ENCODE data around the gene THRAP3. TPM values are rescaled to one million over a fixed set of nuclear protein-coding genes. Genes with fewer than 3 reads are reported as not detected.

The THRAP3 gene
- total RNA-seq, 2 donors from 2014 or later: 118 to 131 TPM

- Mint-ChIP-seq H3K36me3 (peaks cover 27% of the 10 kb centered on the region), H3K27me3 (no peaks in the 10 kb centered on the region), H3K4me3 (no peak overlapping the region), H3K9me3 (no peaks in the 10 kb centered on the region), H3K4me1 (ENCODE audit: low read depth in 2 of 2) (peaks cover 20 to 27% of the 10 kb centered on the region in 2 donors), H3K27ac (peak overlapping the region in 1 of 2 donors; percentile 57)
- ATAC-seq (no peak), DNase-seq (ENCODE audit: low spot score) (no peak)
These were observed 59.8 kb downstream of the THRAP3 start for GRCh38 chr1:36284061-36284460.

GRCh38 chr1:36284517-36284916 lies 60.3 kb downstream of the THRAP3 start:
- ATAC-seq (no peak), DNase-seq (ENCODE audit: low spot score) (no peak)
- H3K4me1 Mint-ChIP-seq (ENCODE audit: low read depth in 2 of 2): peaks cover 16 to 24% of the 10 kb centered on the region in 2 donors
- H3K36me3 Mint-ChIP-seq: peaks cover 29% of the 10 kb centered on the region
- peak overlapping the region in 1 of 2 donors; percentile 57 for H3K27ac Mint-ChIP-seq
- H3K27me3 Mint-ChIP-seq: no peaks in the 10 kb centered on the region
- H3K4me3 Mint-ChIP-seq: no peak overlapping the region
- no peaks in the 10 kb centered on the region for H3K9me3 Mint-ChIP-seq

GRCh38 chr1:36285443-36286101 lies 61.3 kb downstream of the THRAP3 start:
- peaks cover 6 to 19% of the 10 kb centered on the region in 2 donors for H3K4me1 Mint-ChIP-seq (ENCODE audit: low read depth in 2 of 2)
- no peaks in the 10 kb centered on the region for H3K27me3 Mint-ChIP-seq
- ATAC-seq (peak in 1 of 2 donors; percentile 77), DNase-seq (ENCODE audit: low spot score) (peak; percentile 72)
- H3K4me3 Mint-ChIP-seq: no peak overlapping the region
- peak overlapping the region in 1 of 2 donors; percentile 67 for H3K27ac Mint-ChIP-seq
- no peaks in the 10 kb centered on the region for H3K9me3 Mint-ChIP-seq
- H3K36me3 Mint-ChIP-seq: peaks cover 29% of the 10 kb centered on the region

- Mint-ChIP-seq H3K27ac (no peak overlapping the region), H3K27me3 (no peaks in the 10 kb centered on the region), H3K4me3 (no peak overlapping the region), H3K36me3 (peaks cover 40% of the 10 kb centered on the region), H3K4me1 (ENCODE audit: low read depth in 2 of 2) (peaks cover 6 to 22% of the 10 kb centered on the region in 2 donors), H3K9me3 (no peaks in the 10 kb centered on the region)
- ATAC-seq: no peak
- DNase-seq (ENCODE audit: low spot score): no peak
These were observed 62.6 kb downstream of the THRAP3 start for GRCh38 chr1:36286802-36287201.

- Mint-ChIP-seq H3K4me1 (ENCODE audit: low read depth in 2 of 2) (peaks cover 6 to 20% of the 10 kb centered on the region in 2 donors), H3K36me3 (peaks cover 38% of the 10 kb centered on the region), H3K27ac (peak overlapping the region in 1 of 2 donors; percentile 51), H3K9me3 (no peaks in the 10 kb centered on the region), H3K27me3 (no peaks in the 10 kb centered on the region), H3K4me3 (no peak overlapping the region)
- no peak for ATAC-seq
- no peak for DNase-seq (ENCODE audit: low spot score)
These were observed 63.4 kb downstream of the THRAP3 start for GRCh38 chr1:36287595-36287994.

- Mint-ChIP-seq H3K4me1 (ENCODE audit: low read depth in 2 of 2) (peaks cover 0 to 11% of the 10 kb centered on the region in 2 donors), H3K4me3 (no peak overlapping the region), H3K27me3 (no peaks in the 10 kb centered on the region), H3K27ac (peak overlapping the region in 1 of 2 donors; percentile 35), H3K9me3 (no peaks in the 10 kb centered on the region), H3K36me3 (peaks cover 22% of the 10 kb centered on the region)
- no peak for DNase-seq (ENCODE audit: low spot score)
- ATAC-seq: no peak
These were observed 71.1 kb downstream of the THRAP3 start for GRCh38 chr1:36295390-36295789.

GRCh38 chr1:36297062-36297461 lies 72.8 kb downstream of the THRAP3 start:
- Mint-ChIP-seq H3K27me3 (no peaks in the 10 kb centered on the region), H3K9me3 (no peaks in the 10 kb centered on the region), H3K36me3 (peaks cover 24% of the 10 kb centered on the region), H3K4me1 (ENCODE audit: low read depth in 2 of 2) (peaks cover 4 to 10% of the 10 kb centered on the region in 2 donors), H3K27ac (no peak overlapping the region), H3K4me3 (no peak overlapping the region)
- DNase-seq (ENCODE audit: low spot score): no peak
- no peak for ATAC-seq

- DNase-seq (ENCODE audit: low spot score) (no peak), ATAC-seq (no peak)
- no peak overlapping the region for H3K27ac Mint-ChIP-seq
- H3K4me3 Mint-ChIP-seq: no peak overlapping the region
- no peaks in the 10 kb centered on the region for H3K27me3 Mint-ChIP-seq
- peaks cover 30% of the 10 kb centered on the region for H3K36me3 Mint-ChIP-seq
- no peaks in the 10 kb centered on the region for H3K9me3 Mint-ChIP-seq
- peaks cover 4 to 11% of the 10 kb centered on the region in 2 donors for H3K4me1 Mint-ChIP-seq (ENCODE audit: low read depth in 2 of 2)
These were observed 74.4 kb downstream of the THRAP3 start for GRCh38 chr1:36298640-36299039.

- Mint-ChIP-seq H3K27ac (peak overlapping the region in 1 of 2 donors; percentile 49), H3K27me3 (no peaks in the 10 kb centered on the region), H3K36me3 (peaks cover 28% of the 10 kb centered on the region), H3K9me3 (no peaks in the 10 kb centered on the region), H3K4me1 (ENCODE audit: low read depth in 2 of 2) (peaks cover 4 to 12% of the 10 kb centered on the region in 2 donors), H3K4me3 (no peak overlapping the region)
- ATAC-seq: peak in 1 of 2 donors; percentile 20
- DNase-seq (ENCODE audit: low spot score): no peak
These were observed 76.3 kb downstream of the THRAP3 start for GRCh38 chr1:36300526-36300925.

- Mint-ChIP-seq H3K4me3 (no peak overlapping the region), H3K27ac (peak overlapping the region in 1 of 2 donors; percentile 49), H3K9me3 (no peaks in the 10 kb centered on the region), H3K36me3 (peaks cover 28% of the 10 kb centered on the region), H3K27me3 (no peaks in the 10 kb centered on the region), H3K4me1 (ENCODE audit: low read depth in 2 of 2) (peaks cover 4 to 12% of the 10 kb centered on the region in 2 donors)
- DNase-seq (ENCODE audit: low spot score) (no peak), ATAC-seq (no peak)
These were observed 77.0 kb downstream of the THRAP3 start for GRCh38 chr1:36301220-36301619.

GRCh38 chr1:36303244-36303643 lies 79.0 kb downstream of the THRAP3 start:
- no peaks in the 10 kb centered on the region for H3K9me3 Mint-ChIP-seq
- H3K36me3 Mint-ChIP-seq: peaks cover 28% of the 10 kb centered on the region
- no peaks in the 10 kb centered on the region for H3K27me3 Mint-ChIP-seq
- no peak for DNase-seq (ENCODE audit: low spot score)
- H3K4me3 Mint-ChIP-seq: no peak overlapping the region
- peaks cover 9 to 19% of the 10 kb centered on the region in 2 donors for H3K4me1 Mint-ChIP-seq (ENCODE audit: low read depth in 2 of 2)
- no peak for ATAC-seq
- no peak overlapping the region for H3K27ac Mint-ChIP-seq

- Mint-ChIP-seq H3K27ac (no peak overlapping the region), H3K27me3 (no peaks in the 10 kb centered on the region), H3K9me3 (no peaks in the 10 kb centered on the region), H3K36me3 (peaks cover 28% of the 10 kb centered on the region), H3K4me1 (ENCODE audit: low read depth in 2 of 2) (peaks cover 9 to 19% of the 10 kb centered on the region in 2 donors), H3K4me3 (no peak overlapping the region)
- ATAC-seq (no peak), DNase-seq (ENCODE audit: low spot score) (no peak)
These were observed 79.6 kb downstream of the THRAP3 start for GRCh38 chr1:36303650-36304360.

- DNase-seq (ENCODE audit: low spot score): no peak
- Mint-ChIP-seq H3K36me3 (peaks cover 28% of the 10 kb centered on the region), H3K9me3 (no peaks in the 10 kb centered on the region), H3K27ac (no peak overlapping the region), H3K4me1 (ENCODE audit: low read depth in 2 of 2) (peaks cover 9 to 19% of the 10 kb centered on the region in 2 donors), H3K4me3 (no peak overlapping the region), H3K27me3 (no peaks in the 10 kb centered on the region)
- ATAC-seq: no peak
These were observed 80.3 kb downstream of the THRAP3 start for GRCh38 chr1:36304521-36304920.

Measured in natural killer cell treated with Interleukin-12 subunit alpha and Interleukin-12 subunit beta and Interleukin-15 and Interleukin-18, amount 100 ng/mL, for 72 hours (primary cell).